NCI-H2029 (cell line): ENCODE data around the gene ZNG1F.
"Not testable (repeated sequence)": the region's sequence is repeated elsewhere in the genome, so short reads cannot be mapped to it uniquely, and the experiment has no call there.

Source experiments
- DNase-seq: peaks from one replicate; lab custom pipeline; 2025; lab: John Stamatoyannopoulos, UW

Gene ZNG1F

GRCh38 chr9:41189217-41189616 lies at the start of gene ZNG1F:
Gene ZNG1F (minus strand): TSS chr9:41189317. CDS start chr9:41189258, 59 bp downstream.
- DNase-seq = not testable (repeated sequence)

GRCh38 chr9:41237110-41237749 lies 48.1 kb upstream of the ZNG1F start:
- DNase-seq = not testable (repeated sequence)

GRCh38 chr9:41236486-41237109 lies 47.5 kb upstream of the ZNG1F start:
- not testable (repeated sequence) for DNase-seq

GRCh38 chr9:41234811-41235805 lies 46.0 kb upstream of the ZNG1F start:
- not testable (repeated sequence) for DNase-seq

GRCh38 chr9:41234221-41234620 lies 45.1 kb upstream of the ZNG1F start:
- not testable (repeated sequence) for DNase-seq

- DNase-seq = not testable (repeated sequence)
Measured at GRCh38 chr9:41232326-41232725, 43.2 kb upstream of the ZNG1F start.

- DNase-seq = not testable (repeated sequence)
Measured at GRCh38 chr9:41230418-41230817, 41.3 kb upstream of the ZNG1F start.

- no peak for DNase-seq
Measured at GRCh38 chr9:41229408-41230401, 40.6 kb upstream of the ZNG1F start.

DNA sequence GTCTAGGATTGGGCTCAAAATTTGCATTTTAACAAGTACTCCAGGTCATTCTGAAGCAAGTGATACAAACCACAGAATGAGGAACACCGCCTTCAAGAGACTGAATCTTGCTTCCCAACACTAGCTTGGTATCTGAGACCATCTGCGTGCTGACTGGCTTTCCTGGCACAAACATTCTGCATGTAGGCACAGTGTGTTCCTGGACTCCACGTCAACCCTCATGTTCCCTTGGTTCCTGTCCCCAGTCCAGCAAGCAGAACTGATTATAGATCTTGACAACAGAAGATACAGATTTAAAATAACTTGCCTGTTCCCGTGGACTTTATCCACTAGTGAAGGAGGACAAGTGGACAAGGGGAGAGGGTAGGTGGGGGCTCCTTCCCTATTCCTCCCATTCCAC lies 30.7 kb upstream of the ZNG1F start:
- not testable (repeated sequence) for DNase-seq

GRCh38 chr9:41188439-41188838 lies 678 bp downstream of the ZNG1F start:
- not testable (repeated sequence) for DNase-seq

GRCh38 chr9:41174994-41175393 lies 14.1 kb downstream of the ZNG1F start:
- not testable (repeated sequence) for DNase-seq

DNA sequence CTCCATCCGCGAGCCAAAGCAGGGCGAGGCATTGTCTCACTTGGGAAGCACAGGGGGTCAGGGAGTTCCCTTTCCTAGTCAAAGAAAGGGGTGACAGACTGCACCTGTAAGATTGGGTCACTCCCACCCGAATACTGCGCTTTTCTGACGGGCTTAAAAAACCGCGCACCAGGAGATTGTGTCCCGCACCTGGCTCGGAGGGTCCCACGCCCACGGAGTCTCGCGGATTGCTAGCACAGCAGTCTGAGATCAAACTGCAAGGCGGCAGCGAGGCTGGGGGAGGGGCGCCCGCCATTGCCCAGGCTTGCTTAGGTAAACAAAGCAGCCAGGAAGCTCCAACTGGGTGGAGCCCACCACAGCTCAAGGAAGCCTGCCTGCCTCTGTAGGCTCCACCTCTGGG lies 39.0 kb downstream of the ZNG1F start:
- DNase-seq = not testable (repeated sequence)

DNA sequence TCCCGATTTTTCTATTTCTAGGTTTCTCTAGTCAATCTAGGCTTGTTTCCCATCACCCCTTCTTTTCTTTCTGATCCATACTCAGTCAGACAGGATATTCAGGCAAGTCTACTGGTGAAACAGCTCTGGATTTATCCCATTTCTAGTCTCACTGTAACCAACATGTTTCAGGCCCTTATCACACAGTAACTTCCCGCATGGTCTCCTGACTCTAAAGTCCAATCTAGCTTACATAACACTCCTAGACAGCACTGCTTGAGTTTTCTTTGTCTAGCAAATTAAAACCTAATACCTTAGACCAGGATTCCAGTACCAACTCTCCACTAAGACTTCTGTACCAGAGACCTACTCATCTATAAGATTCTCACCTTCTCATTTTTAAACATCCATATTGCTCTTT lies 47.2 kb downstream of the ZNG1F start:
- DNase-seq = not testable (repeated sequence)

GRCh38 chr9:41128581-41128980 lies 60.5 kb downstream of the ZNG1F start, which contains the start of gene FOXD4L6:
Gene FOXD4L6 (minus strand): TSS chr9:41128681. CDS start chr9:41128383, 298 bp downstream.
- not testable (repeated sequence) for DNase-seq

DNA sequence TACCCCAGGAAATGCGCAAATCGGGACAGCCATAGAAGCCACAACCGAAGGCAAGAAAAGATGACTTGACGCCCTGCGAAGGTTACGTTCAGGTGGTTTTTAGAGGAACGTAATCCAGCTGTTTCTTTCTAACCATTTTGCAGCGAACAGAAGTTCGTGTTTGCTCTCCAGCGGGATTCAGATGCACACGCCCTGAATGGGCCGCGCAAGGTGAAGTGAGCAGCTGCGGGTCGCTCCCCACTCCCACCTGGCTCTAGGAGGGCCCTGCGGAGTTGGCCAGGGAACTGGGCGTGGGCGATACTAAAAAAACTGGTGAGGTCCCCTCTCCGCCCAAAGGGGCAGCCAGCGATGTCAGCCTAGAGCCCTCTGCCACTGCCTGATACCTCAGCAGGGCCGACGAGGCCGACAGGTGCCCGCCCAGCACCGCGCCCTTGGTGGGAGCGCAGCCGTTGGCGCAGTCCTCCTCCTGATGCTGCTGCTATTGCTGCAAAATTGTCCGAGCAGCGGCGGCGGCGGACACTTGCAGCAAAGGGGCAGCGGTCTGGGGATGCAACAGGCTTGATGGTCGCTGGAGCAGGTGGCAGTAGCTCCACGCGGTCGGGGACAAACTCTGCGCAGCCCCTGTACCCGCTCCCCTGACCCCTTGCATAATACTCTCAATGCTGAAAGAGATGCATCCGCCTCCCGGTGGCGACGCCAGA lies 62.2 kb downstream of the ZNG1F start:
- not testable (repeated sequence) for DNase-seq

- not testable (repeated sequence) for DNase-seq
Measured at GRCh38 chr9:41125936-41126335, 63.2 kb downstream of the ZNG1F start.

DNA sequence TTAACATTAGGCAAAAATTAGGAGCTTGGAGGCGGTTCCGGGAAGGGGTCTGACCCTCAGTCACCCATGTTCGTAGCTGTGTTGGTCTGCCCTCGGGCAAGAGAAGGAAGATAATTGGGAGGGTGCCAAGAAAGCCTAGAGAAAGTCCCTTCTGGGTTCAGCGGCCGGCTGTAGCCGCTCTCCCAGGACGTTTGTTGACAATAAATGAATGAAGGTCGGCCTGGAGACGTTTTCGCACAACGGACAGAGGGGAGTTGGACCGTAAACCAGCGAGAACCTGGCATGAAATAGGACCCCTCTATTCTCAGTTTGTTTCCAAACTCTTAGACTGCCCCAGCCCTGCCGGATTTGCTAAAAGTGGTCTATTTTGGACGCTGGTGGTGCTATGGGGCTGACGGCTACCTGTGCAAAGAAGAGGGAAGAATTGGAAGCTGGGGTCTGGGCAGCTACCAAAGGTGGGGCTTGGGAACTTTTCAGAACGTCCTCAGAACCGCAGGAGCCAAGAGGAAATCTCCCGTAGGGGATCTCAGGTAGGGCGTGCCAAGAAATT lies 63.9 kb downstream of the ZNG1F start:
- not testable (repeated sequence) for DNase-seq

DNA sequence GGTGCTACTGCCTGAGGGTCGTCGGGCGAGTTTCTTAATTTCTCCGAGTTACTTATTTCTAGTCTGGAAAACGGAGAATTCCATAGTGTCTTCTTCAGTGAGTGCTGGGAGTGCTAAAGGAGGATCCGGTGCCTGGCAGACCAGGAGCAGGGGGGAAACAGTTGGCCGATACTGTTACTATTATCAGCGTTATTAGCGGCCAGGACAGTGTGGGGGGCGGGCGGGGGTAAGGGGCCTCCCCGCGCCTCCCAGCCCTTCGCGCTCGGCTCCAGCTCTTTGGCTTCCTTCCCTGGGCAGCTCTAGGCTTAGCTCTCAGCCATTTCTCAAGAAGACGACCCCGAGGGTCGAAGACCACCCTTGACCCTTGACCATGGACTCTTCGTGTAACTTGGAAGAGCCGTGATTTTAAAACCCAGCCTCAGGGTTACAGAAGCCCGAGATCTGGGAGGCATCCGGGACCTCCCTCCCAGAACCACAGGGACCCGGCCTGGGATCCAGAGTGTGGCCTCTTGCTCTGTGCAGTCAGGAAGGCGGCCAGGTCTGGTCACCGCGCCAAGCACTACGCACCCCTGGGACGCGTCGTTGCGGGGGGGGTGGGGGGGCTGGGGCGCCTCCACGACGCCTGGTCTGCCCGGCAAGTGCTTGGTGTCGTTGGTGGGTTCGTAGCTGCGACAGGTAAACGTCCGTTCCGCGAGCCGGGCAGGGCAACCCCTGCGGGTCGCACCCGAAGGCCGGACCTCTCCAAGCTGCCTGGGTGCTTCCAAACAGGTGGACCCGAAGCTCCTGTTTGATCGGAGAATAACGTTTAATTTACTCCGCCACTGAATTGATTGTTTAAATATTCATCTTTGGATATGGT lies 64.6 kb downstream of the ZNG1F start:
- not testable (repeated sequence) for DNase-seq

- DNase-seq = not testable (repeated sequence)
Measured at GRCh38 chr9:41123812-41124211, 65.3 kb downstream of the ZNG1F start.
